GM12872 (cell line): ENCODE measurements around the gene AQP4.

Experiments
- CTCF ChIP-seq: IDR thresholded peaks from 3 replicates; pipeline ENCODE4 v1.5.1; 2011; ENCODE audit warnings: low read depth, mild to moderate bottlenecking, low read length, moderate library complexity; ENCODE audit not compliant: insufficient read depth

The AQP4 gene

GRCh38 chr18:26865557-26865956 lies at the start of gene AQP4:
Gene AQP4 (minus strand): TSS chr18:26865707. CDS start chr18:26865689, 18 bp downstream.
- no peak for TF ChIP-seq CTCF

- TF ChIP-seq CTCF: no peak
Measured at GRCh38 chr18:26911840-26912239, 46.3 kb upstream of the AQP4 start.

- no peak for TF ChIP-seq CTCF
Measured at GRCh38 chr18:26909599-26910290, 44.2 kb upstream of the AQP4 start.

GRCh38 chr18:26908906-26909305 lies 43.4 kb upstream of the AQP4 start:
- no peak for TF ChIP-seq CTCF

GRCh38 chr18:26902291-26902690 lies 36.8 kb upstream of the AQP4 start:
- no peak for TF ChIP-seq CTCF

- no peak for TF ChIP-seq CTCF
Measured at GRCh38 chr18:26901020-26901419, 35.5 kb upstream of the AQP4 start.

GRCh38 chr18:26894426-26894825 lies 28.9 kb upstream of the AQP4 start:
- TF ChIP-seq CTCF: no peak
